HEK293T (cell line): ENCODE data around the gene WNK1.
"Not testable (repeated sequence)": the region's sequence is repeated elsewhere in the genome, so short reads cannot be mapped to it uniquely, and the experiment has no call there.

Experiments used
- CTCF ChIA-PET: fragments of 350-600 bp; formaldehyde crosslinking; extraction: SDS; loops from one replicate; lab custom pipeline; 2021; ENCODE audit warnings: antibody characterized with exemption, inconsistent platforms; lab: Yijun Ruan, JAX
- POLR2A ChIA-PET: fragments of 350-600 bp; formaldehyde crosslinking; extraction: SDS; loops from one replicate; lab custom pipeline; 2020; ENCODE audit warnings: antibody characterized with exemption, inconsistent platforms; lab: Yijun Ruan, JAX
- DNase-seq: peaks from one replicate; pipeline ENCODE4 v3.0.0; 2012; ENCODE audit warnings: mixed read lengths; ENCODE audit errors: extremely low spot score
- ARNT ChIP-seq: fragments of 450-650 bp; IDR thresholded peaks from 2 replicates; pipeline ENCODE4 v1.6.1; 2017; ENCODE audit warnings: mild to moderate bottlenecking
- BHLHE40 ChIP-seq: fragments of 450-650 bp; IDR thresholded peaks from 2 replicates; pipeline ENCODE4 v1.6.1; 2016; ENCODE audit warnings: mild to moderate bottlenecking, moderate library complexity, borderline replicate concordance
- CTBP1 ChIP-seq: fragments of 450-650 bp; IDR thresholded peaks from 2 replicates; pipeline ENCODE4 v1.6.1; 2016; ENCODE audit warnings: borderline replicate concordance
- ELF4 ChIP-seq: fragments of 450-650 bp; IDR thresholded peaks from 2 replicates; pipeline ENCODE4 v1.6.1; 2017; ENCODE audit warnings: antibody characterized with exemption
- FOXA1 ChIP-seq: fragments of 450-650 bp; IDR thresholded peaks from 2 replicates; pipeline ENCODE4 v1.6.1; 2016; ENCODE audit warnings: mild to moderate bottlenecking
- FOXK2 ChIP-seq: fragments of 450-650 bp; IDR thresholded peaks from 2 replicates; pipeline ENCODE4 v1.6.1; 2016; ENCODE audit warnings: mild to moderate bottlenecking
- FOXM1 ChIP-seq: fragments of 450-650 bp; IDR thresholded peaks from 2 replicates; pipeline ENCODE4 v1.6.1; 2017; ENCODE audit warnings: mild to moderate bottlenecking, borderline replicate concordance
- HDGF ChIP-seq: fragments of 450-650 bp; IDR thresholded peaks from 2 replicates; pipeline ENCODE4 v1.6.1; 2017; ENCODE audit warnings: antibody characterized with exemption, borderline replicate concordance
- L3MBTL2 ChIP-seq: fragments of 450-650 bp; conservative IDR thresholded peaks from 2 replicates; pipeline ENCODE4 v1.6.1; 2016; ENCODE audit warnings: mild to moderate bottlenecking
- LEF1 ChIP-seq: fragments of 450-650 bp; IDR thresholded peaks from 2 replicates; pipeline ENCODE4 v1.6.1; 2017; ENCODE audit warnings: mild to moderate bottlenecking, borderline replicate concordance
- NFRKB ChIP-seq: fragments of 450-650 bp; IDR thresholded peaks from 2 replicates; pipeline ENCODE4 v1.6.1; 2016; ENCODE audit warnings: mild to moderate bottlenecking, moderate library complexity
- SP1 ChIP-seq: fragments of 450-650 bp; IDR thresholded peaks from 2 replicates; pipeline ENCODE4 v1.6.1; 2017
- SUZ12 ChIP-seq: fragments of 450-650 bp; IDR thresholded peaks from 2 replicates; pipeline ENCODE4 v1.6.1; 2016; ENCODE audit warnings: mild to moderate bottlenecking
- TARDBP ChIP-seq: fragments of 450-650 bp; IDR thresholded peaks from 2 replicates; pipeline ENCODE4 v1.6.1; 2016
- ZNF384 ChIP-seq: fragments of 450-650 bp; IDR thresholded peaks from 2 replicates; pipeline ENCODE4 v1.6.1; 2016
- TF ChIP-seq, protein P1 (sequence below): fragments of 450-650 bp; IDR thresholded peaks from 2 replicates; pipeline ENCODE4 v1.6.1; 2016

WNK1 gene

DNA sequence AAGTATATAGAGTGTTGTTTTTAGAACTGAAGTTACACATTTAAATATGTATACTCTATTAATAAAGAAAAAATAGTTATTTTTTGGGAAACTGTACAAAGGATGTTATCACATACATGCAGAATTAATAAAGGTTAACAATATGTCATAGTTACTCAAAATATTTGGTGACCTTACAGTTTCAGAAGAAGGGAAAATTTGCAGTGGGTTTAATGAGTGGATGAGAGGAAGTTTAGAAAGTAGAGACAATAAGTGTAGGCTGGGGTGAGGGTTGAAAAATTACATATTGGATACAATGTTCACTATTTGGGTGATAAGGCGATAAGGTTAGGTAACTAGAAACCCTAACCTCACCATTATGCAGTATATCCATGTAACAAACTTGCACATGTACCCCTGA lies 13.5 kb downstream of the WNK1 start:
- POLR2A ChIA-PET, result no interaction called here
- DNase-seq, result no peak
- no peak for TF ChIP-seq TARDBP
- no peak for TF ChIP-seq FOXK2
- TF ChIP-seq SUZ12, result no peak
- TF ChIP-seq LEF1, result no peak
- TF ChIP-seq ZNF384, result no peak
- TF ChIP-seq L3MBTL2, result no peak
- no peak for TF ChIP-seq HDGF
- TF ChIP-seq FOXA1, result no peak
- TF ChIP-seq CTBP1, result no peak
- TF ChIP-seq ARNT, result no peak
- no peak for TF ChIP-seq BHLHE40
- no peak for TF ChIP-seq NFRKB
- TF ChIP-seq, protein P1, sequence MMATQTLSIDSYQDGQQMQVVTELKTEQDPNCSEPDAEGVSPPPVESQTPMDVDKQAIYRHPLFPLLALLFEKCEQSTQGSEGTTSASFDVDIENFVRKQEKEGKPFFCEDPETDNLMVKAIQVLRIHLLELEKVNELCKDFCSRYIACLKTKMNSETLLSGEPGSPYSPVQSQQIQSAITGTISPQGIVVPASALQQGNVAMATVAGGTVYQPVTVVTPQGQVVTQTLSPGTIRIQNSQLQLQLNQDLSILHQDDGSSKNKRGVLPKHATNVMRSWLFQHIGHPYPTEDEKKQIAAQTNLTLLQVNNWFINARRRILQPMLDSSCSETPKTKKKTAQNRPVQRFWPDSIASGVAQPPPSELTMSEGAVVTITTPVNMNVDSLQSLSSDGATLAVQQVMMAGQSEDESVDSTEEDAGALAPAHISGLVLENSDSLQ, result no peak
- CTCF ChIA-PET, result no interaction called here

DNA sequence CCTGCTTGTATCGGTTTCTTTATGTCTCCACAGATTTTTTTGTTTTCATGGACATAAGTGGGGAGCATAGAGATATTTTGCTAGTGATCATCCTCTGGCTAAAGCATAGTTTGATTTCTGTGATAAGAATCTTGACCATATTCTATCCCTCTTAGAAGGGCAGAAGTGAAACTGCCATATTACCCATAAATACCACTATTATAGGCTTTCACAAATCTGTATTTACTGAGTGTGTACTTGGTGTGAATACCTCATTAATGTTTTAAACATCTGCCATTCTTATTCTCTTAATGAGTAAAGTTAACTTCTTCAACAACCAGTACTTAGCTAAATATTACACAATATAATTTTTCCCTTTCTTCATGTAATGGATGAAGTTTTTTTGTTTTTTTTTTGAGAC lies 16.1 kb downstream of the WNK1 start:
- no peak for TF ChIP-seq ARNT
- no peak for TF ChIP-seq BHLHE40
- no peak for TF ChIP-seq FOXM1
- TF ChIP-seq ELF4, result no peak
- no peak for TF ChIP-seq HDGF
- TF ChIP-seq CTBP1, result no peak
- TF ChIP-seq NFRKB, result no peak
- no peak for DNase-seq
- ChIA-PET CTCF (no interaction called here), POLR2A (interaction anchor here (2.0 kb wide), 1 partner anchor 15 kb away, joined by 9 read pairs; the partner anchor contains the start of gene WNK1)

DNA sequence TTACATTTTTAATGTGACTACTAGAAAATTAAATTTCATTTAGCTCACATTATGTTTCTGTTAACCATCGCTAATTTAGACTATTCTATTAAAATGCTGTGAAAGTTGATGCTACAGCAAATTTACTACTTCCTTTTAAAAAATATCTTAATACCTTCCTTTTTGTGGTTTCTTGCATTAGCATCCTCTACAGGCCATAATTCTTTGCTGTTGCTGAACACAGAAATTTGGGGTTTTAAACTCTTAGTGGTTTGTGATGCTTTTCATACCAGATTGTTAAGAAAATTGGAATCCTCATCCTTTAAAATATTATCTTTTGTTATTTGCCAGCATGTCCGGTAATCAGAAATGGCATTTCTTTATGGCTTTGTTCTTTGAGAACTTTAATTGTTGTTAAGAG lies 18.1 kb downstream of the WNK1 start:
- TF ChIP-seq, protein P1, result no peak
- TF ChIP-seq FOXK2 (no peak), HDGF (no peak), FOXM1 (no peak), TARDBP (no peak), LEF1 (no peak)
- no peak for DNase-seq
- CTCF ChIA-PET, result no interaction called here
- POLR2A ChIA-PET, result interaction anchor here (0.7 kb wide), 1 partner anchor 22 kb away, joined by 3 read pairs; no protein-coding TSS in a partner anchor

DNA sequence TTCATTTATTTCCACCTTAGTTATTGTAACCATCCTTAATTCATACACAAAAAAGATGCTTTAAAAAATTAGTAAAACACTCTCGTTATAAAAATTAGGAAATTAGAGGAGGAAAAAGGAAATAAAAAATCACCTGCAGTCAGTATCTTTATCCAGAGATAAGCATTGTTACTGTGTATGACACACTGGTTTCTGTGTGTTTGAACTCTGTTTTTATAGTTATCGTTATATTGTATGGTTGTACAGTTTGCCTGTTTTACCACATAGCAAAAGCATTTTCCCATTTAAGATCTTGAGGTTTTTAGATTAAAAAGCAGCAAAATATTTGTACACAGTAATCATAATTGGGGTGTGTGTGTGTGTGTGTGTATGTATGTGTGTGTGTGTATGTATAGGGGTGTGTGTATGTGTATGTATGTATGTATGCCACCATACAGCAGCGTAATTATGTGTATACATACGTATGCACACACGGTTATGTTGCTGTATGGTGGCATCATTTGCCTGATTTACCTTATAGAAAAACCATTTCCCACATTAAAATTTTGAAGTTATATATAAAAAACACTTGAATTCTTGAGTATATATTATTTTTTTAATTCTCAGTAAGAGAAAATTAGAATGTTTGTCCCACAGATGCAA lies 19.8 kb downstream of the WNK1 start:
- ChIA-PET CTCF (interaction anchor here (0.6 to 2.0 kb wide), 2 partner anchors 8 to 18 kb away, joined by 3 to 8 read pairs; no protein-coding TSS in a partner anchor), POLR2A (no interaction called here)
- DNase-seq, result no peak
- no peak for TF ChIP-seq LEF1

DNA sequence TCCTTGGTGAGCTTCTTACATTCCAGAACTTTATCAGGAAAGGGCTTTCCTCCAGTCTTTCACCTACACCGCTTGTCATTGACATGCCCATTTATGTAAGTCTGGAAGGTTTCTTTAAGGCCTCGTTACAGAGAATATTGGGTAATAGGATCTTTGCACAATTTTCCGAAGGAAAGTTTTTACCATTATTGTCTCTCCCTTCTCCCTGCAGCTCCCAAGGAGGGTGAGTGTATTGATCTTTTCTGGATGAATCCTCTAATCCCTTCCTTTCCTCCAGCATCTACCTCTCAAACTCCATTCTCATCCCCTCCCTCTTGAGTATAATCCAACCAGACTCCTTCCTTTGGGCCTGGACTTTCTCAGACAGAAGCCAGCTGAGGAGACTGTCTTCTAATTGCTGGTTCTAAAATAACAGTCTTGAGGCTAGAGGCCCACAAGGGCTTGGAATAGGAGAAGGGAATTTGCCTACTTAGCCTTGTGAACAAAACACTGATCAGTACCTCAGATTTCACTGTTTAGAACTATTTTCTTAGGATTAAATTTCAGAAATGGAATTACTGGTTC lies 21.8 kb downstream of the WNK1 start:
- ChIA-PET CTCF (interaction anchor here (2.0 kb wide), 1 partner anchor 20 kb away, joined by 8 read pairs; no protein-coding TSS in a partner anchor), POLR2A (interaction anchor here (1.0 kb wide), 1 partner anchor 22 kb away, joined by 3 read pairs; the partner anchor contains the start of gene WNK1)
- TF ChIP-seq ARNT (no peak), FOXM1 (no peak), BHLHE40 (no peak), CTBP1 (no peak), FOXA1 (no peak), LEF1 (no peak), L3MBTL2 (no peak), FOXK2 (no peak), ELF4 (no peak), ZNF384 (no peak), NFRKB (no peak), SP1 (no peak)
- TF ChIP-seq, protein P1, result no peak
- DNase-seq, result peak; percentile 23

DNA sequence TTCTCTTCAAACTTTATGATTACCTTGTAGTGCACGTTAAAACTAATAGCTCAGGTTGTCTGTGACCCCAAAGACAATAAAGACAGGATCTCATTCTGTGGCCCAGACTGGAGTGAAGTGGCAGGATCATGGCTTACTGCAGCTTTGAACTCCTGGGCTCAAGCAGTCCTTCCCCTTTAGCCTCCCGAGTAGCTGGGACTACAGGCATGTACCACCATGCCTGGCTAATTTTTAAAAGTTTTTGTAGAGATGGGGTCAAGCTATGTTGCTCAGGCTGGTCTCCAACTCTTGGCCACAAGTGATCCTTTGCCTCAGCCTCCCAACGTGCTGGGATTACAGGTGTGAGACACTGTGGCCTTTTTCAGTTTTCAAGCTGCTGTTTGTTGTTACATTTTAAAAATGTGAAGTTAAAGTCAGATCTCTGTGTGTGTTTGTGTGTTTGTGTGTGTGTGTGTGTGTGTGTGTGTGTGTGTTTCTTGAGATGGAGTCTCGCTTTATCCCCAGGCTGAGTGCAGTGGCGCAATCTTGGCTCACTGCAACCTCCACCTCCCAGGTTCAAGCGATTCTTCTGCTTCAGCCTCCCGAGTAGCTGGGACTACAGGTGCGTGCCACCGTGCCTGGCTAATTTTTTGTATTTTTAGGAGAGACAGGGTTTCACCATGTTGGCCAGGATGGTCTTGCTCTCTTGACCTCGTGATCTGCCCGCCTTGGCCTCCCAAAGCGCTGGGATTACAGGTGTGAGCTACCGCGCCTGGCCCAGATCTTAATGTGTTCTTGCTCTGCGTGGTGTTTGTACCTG lies 23.8 kb downstream of the WNK1 start:
- POLR2A ChIA-PET, result interaction anchor here (0.7 to 0.9 kb wide), 3 partner anchors 19 to 30 kb away, joined by 3 to 4 read pairs (median 3); partner anchors contain the start of gene WNK1
- CTCF ChIA-PET, result interaction anchor here (0.5 to 2.0 kb wide), 9 partner anchors 9 to 357 kb away, joined by 3 to 6 read pairs (median 4); partner anchors contain the start of gene WNK1
- DNase-seq, result not testable (repeated sequence)

DNA sequence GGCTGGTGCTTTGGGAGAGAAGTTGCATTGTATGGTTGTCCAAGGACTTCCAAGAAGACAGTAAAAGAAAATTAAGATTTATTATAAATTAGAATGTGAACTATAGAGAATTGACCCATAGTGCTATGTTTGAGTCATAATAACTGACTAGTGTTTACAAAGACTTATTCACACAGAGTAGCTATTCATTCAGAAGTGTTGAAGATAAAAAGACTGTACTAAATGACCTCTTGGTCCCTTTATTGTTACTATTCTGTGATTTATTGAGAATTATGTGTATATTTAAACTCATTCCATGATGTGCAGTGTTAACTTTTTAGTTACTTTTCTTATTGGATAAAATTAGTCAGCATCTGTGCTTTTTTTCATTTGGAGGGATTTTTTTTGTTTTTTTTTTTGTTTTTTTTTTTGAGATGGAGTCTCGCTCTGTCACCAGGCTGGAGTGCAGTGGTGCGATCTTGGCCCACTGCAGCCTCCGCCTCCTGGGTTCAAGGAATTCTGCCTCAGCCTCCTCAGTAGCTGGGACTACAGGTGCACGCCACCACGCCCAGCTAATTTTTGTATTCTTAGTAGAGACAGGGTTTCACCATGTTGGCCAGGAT lies 24.5 kb downstream of the WNK1 start:
- not testable (repeated sequence) for DNase-seq
- ChIA-PET POLR2A (interaction anchor here (1.2 kb wide), 1 partner anchor 25 kb away, joined by 8 read pairs; the partner anchor contains the start of gene WNK1), CTCF (interaction anchor here (0.6 to 1.5 kb wide), 3 partner anchors 9 to 358 kb away, joined by 3 to 4 read pairs (median 4); no protein-coding TSS in a partner anchor)
